GM12864 (cell line): ENCODE results near the gene ZBTB7A.

Experiments
- DNase-seq: peaks from one replicate; pipeline ENCODE4 v3.0.0-alpha.2; 2011; ENCODE audit warnings: low read depth
- H3K4me3 ChIP-seq: 2 replicates; pipeline ENCODE4 v1.5.1; 2011; ENCODE audit warnings: mild to moderate bottlenecking, low read depth, low read length, control low read depth
- TF ChIP-seq, protein P1 (sequence below): IDR thresholded peaks from 2 replicates; pipeline ENCODE4 v1.5.1; 2011; ENCODE audit warnings: low read depth, mild to moderate bottlenecking, moderate library complexity, low read length, control low read depth, inconsistent platforms; ENCODE audit errors: missing control alignments

The ZBTB7A gene

GRCh38 chr19:4068047-4068966 lies 1.6 kb upstream of the ZBTB7A start:
- no peak for DNase-seq
- H3K4me3 ChIP-seq = no peak overlapping the region; the same call in 1 of the 2 replicates
- TF ChIP-seq, protein P1, sequence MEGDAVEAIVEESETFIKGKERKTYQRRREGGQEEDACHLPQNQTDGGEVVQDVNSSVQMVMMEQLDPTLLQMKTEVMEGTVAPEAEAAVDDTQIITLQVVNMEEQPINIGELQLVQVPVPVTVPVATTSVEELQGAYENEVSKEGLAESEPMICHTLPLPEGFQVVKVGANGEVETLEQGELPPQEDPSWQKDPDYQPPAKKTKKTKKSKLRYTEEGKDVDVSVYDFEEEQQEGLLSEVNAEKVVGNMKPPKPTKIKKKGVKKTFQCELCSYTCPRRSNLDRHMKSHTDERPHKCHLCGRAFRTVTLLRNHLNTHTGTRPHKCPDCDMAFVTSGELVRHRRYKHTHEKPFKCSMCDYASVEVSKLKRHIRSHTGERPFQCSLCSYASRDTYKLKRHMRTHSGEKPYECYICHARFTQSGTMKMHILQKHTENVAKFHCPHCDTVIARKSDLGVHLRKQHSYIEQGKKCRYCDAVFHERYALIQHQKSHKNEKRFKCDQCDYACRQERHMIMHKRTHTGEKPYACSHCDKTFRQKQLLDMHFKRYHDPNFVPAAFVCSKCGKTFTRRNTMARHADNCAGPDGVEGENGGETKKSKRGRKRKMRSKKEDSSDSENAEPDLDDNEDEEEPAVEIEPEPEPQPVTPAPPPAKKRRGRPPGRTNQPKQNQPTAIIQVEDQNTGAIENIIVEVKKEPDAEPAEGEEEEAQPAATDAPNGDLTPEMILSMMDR = no peak

- TF ChIP-seq, protein P1 = no peak
- H3K4me3 ChIP-seq = peak overlapping the region; percentile 83
- no peak for DNase-seq
Observed at GRCh38 chr19:4067396-4068046, 822 bp upstream of the ZBTB7A start.

- DNase-seq = no peak
- peak overlapping the region; percentile 83 for H3K4me3 ChIP-seq
- TF ChIP-seq, protein P1 = no peak
Observed at GRCh38 chr19:4066176-4066606, 508 bp downstream of the ZBTB7A start.

- peak; percentile 91 for DNase-seq
- TF ChIP-seq, protein P1 = no peak
- H3K4me3 ChIP-seq = peak overlapping the region; percentile 84; the same call in 1 of the 2 replicates
Observed at GRCh38 chr19:4065430-4066175, 1.1 kb downstream of the ZBTB7A start.

DNA sequence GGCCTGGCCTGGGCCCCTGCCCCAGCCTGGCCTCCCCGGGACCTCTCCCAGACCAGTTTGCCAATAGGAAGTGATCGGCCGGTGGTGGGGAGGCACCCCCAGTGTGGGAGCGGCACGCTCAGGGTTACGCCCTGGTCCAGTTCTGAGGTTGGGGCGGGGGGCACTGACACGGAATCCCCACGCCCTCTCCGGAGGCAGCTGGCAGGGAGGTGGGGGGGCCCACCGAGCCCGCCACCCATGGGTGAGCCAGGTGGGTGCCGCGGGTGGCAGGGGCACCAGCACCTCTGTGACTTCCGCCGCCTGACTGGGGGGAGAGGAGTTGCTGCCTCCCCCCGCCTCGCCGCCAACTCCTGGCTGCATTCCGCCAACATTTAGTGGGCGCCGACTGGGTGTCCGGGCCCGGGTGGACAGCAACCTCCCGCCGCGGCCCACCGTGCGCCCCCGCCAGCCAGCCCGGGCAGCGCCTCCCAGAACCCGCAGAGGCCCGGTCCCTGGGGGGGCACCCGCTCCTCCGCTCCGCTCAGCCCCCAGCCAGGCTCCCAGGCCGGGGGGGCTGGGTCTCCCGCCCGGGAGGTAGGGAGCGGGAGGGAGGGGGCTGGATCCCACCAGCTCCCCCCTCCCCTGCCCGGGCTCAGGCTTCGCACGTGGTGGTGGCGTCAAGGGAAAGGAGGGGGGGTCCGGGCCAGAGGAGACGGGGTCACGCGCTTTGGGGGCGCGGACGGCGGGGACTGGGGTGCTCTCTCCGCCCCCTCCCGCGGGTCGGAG lies 2.0 kb downstream of the ZBTB7A start:
- no peak for DNase-seq
- TF ChIP-seq, protein P1 = no peak
- H3K4me3 ChIP-seq = peak overlapping the region; percentile 84

- TF ChIP-seq, protein P1 = no peak
- DNase-seq = no peak
Observed at GRCh38 chr19:4064149-4064495, 2.6 kb downstream of the ZBTB7A start.

More at GRCh38 chr19:4064149-4064495, 2.6 kb downstream of the ZBTB7A start:
- H3K4me3 ChIP-seq = peak overlapping the region; percentile 84
